Fibroblast of mammary gland (primary cell): Measurements from ENCODE around the gene USH2A.

Experiments used
- DNase-seq: peaks from one replicate; pipeline ENCODE4 v3.0.0-alpha.2; 2010; ENCODE audit warnings: low read depth
- H3K4me3 ChIP-seq: 2 replicates; pipeline ENCODE4 v1.5.1; 2011; ENCODE audit warnings: low read depth, mild to moderate bottlenecking, low read length, moderate library complexity; ENCODE audit not compliant: control insufficient read depth
- CTCF ChIP-seq: conservative IDR thresholded peaks from 2 replicates; pipeline ENCODE4 v1.5.1; 2011; ENCODE audit warnings: low read depth, low read length, inconsistent platforms; ENCODE audit not compliant: control insufficient read depth, insufficient read depth

The USH2A gene

GRCh38 chr1:215661033-215661432, 762.2 kb downstream of the USH2A start:
- no peak for DNase-seq
- TF ChIP-seq CTCF: no peak
- no peak overlapping the region for H3K4me3 ChIP-seq

GRCh38 chr1:215660259-215660658, 763.0 kb downstream of the USH2A start:
- no peak for TF ChIP-seq CTCF
- DNase-seq: no peak
- H3K4me3 ChIP-seq: no peak overlapping the region

GRCh38 chr1:215657047-215657446, 766.2 kb downstream of the USH2A start:
- no peak for TF ChIP-seq CTCF
- DNase-seq: no peak
- H3K4me3 ChIP-seq: no peak overlapping the region

DNA sequence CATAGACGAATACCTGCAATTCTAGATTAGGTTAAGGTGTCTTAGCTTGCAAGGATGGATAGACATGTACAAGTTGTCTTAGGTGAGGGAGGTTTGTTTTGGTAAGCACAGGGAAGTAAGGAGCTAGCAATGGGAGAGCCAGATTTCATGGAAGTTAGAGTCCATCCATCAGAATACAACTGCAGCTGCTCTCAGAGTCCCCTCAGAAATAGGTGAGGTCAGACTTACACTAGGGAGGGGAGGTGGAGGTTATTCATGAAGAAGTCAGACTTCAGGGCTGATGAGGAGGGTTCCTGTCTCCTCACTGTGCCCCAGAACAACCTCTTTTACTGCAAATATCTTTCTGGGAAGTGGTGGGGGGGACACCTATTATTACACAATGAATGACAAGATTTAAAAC, 770.9 kb downstream of the USH2A start:
- no peak overlapping the region for H3K4me3 ChIP-seq
- no peak for DNase-seq

GRCh38 chr1:215651867-215652266, 771.4 kb downstream of the USH2A start:
- no peak overlapping the region for H3K4me3 ChIP-seq
- DNase-seq: no peak
- TF ChIP-seq CTCF: no peak

More for the DNA sequence above, 770.9 kb downstream of the USH2A start:
- TF ChIP-seq CTCF: no peak

DNA sequence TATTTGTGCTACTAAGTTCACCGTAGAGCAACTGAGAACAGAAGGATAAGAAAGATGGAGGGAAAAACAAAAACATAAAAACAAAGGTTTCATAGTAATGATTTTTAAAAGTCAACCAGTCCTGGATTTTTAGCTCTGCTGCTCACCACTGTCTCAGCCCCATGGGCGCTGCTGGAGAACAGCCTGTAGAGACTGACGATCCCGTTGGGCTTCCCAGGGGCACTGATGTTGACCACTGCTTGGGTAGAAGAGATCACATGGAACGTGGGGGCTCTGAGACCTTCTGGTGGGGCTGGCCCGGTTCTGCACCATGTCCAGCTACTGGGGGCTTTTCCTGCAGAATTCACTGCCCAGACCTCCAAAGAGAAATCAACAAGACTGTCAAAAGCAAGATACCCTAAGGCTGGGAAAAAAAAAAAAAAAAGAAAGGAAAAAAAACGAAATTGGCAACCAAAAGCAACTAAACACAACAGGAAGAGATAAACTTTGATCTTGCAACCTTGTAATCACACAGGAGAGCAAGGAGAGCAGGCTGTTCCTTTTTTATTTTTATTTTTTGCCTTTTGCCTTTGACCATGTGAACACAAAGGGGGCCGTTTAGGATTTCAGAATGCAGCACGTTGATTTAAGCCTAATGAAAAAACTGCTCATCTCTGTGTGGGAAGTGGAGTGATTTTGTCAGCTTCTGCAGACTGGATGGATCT, 772.6 kb downstream of the USH2A start:
- no peak for DNase-seq
- no peak for TF ChIP-seq CTCF
- H3K4me3 ChIP-seq: no peak overlapping the region

- no peak for DNase-seq
- no peak overlapping the region for H3K4me3 ChIP-seq
- TF ChIP-seq CTCF: no peak
Measured at GRCh38 chr1:215648957-215649356, 774.3 kb downstream of the USH2A start.
